ENCODE data around the gene ZNF618. TPM values are rescaled to one million over a fixed set of nuclear protein-coding genes. Genes with fewer than 3 reads are reported as not detected.
A peak's percentile ranks its signal among the peaks of the same experiment; 100 is the strongest.

Gene ZNF618
- total RNA-seq, 1 donor from 2014 or later: 51.5 TPM

GRCh38 chr9:114088571-114089170 lies 212.6 kb downstream of the ZNF618 start:
- H3K27me3 Mint-ChIP-seq: peaks cover 9% of the 10 kb centered on the region
- no peaks in the 10 kb centered on the region for H3K36me3 Mint-ChIP-seq
- no peak for TF ChIP-seq CTCF (conservative IDR thresholded peaks at IDR 0.05)
- H3K9me3 Mint-ChIP-seq: no peaks in the 10 kb centered on the region
- H3K4me1 Mint-ChIP-seq (ENCODE audit: unreplicated experiment): peaks cover 4% of the 10 kb centered on the region
- DNase-seq (ENCODE audit: extremely low spot score, unreplicated experiment): peak; percentile 29
- no peak overlapping the region for H3K4me3 Mint-ChIP-seq
- H3K27ac Mint-ChIP-seq: no peak overlapping the region

GRCh38 chr9:114089206-114089840 lies 213.2 kb downstream of the ZNF618 start:
- peaks cover 9% of the 10 kb centered on the region for H3K27me3 Mint-ChIP-seq
- peak; percentile 58 for DNase-seq (ENCODE audit: extremely low spot score, unreplicated experiment)
- H3K9me3 Mint-ChIP-seq: no peaks in the 10 kb centered on the region
- no peak overlapping the region for H3K4me3 Mint-ChIP-seq
- TF ChIP-seq CTCF (conservative IDR thresholded peaks at IDR 0.05): no peak
- H3K27ac Mint-ChIP-seq: no peak overlapping the region
- no peaks in the 10 kb centered on the region for H3K36me3 Mint-ChIP-seq
- H3K4me1 Mint-ChIP-seq (ENCODE audit: unreplicated experiment): no peaks in the 10 kb centered on the region

GRCh38 chr9:114090798-114091197 lies 214.7 kb downstream of the ZNF618 start:
- peak; percentile 24 for DNase-seq (ENCODE audit: extremely low spot score, unreplicated experiment)
- Mint-ChIP-seq H3K27me3 (peaks cover 11% of the 10 kb centered on the region), H3K4me3 (no peak overlapping the region), H3K36me3 (no peaks in the 10 kb centered on the region), H3K4me1 (ENCODE audit: unreplicated experiment) (no peaks in the 10 kb centered on the region), H3K27ac (no peak overlapping the region), H3K9me3 (no peaks in the 10 kb centered on the region)
- no peak for TF ChIP-seq CTCF (conservative IDR thresholded peaks at IDR 0.05)

GRCh38 chr9:114091711-114092110 lies 215.6 kb downstream of the ZNF618 start:
- DNase-seq (ENCODE audit: extremely low spot score, unreplicated experiment): peak; percentile 61
- Mint-ChIP-seq H3K4me1 (ENCODE audit: unreplicated experiment) (peaks cover 5% of the 10 kb centered on the region), H3K27me3 (peaks cover 17% of the 10 kb centered on the region), H3K9me3 (no peaks in the 10 kb centered on the region), H3K36me3 (no peaks in the 10 kb centered on the region), H3K27ac (no peak overlapping the region), H3K4me3 (no peak overlapping the region)
- TF ChIP-seq CTCF (conservative IDR thresholded peaks at IDR 0.05): no peak

- Mint-ChIP-seq H3K36me3 (no peaks in the 10 kb centered on the region), H3K9me3 (no peaks in the 10 kb centered on the region), H3K27ac (no peak overlapping the region), H3K4me1 (ENCODE audit: unreplicated experiment) (peaks cover 5% of the 10 kb centered on the region), H3K4me3 (no peak overlapping the region), H3K27me3 (peaks cover 23% of the 10 kb centered on the region)
- no peak for TF ChIP-seq CTCF (conservative IDR thresholded peaks at IDR 0.05)
- peak; percentile 59 for DNase-seq (ENCODE audit: extremely low spot score, unreplicated experiment)
Measured at GRCh38 chr9:114092336-114092735, 216.2 kb downstream of the ZNF618 start.

All from type B pancreatic cell (in vitro differentiated cells).